ENCODE results near the gene GRWD1.

- TF ChIP-seq CTCF (IDR thresholded peaks at IDR 0.05), result no peak
- TF ChIP-seq POLR2A (IDR thresholded peaks at IDR 0.05), result no peak
Observed at GRCh38 chr19:48458016-48458415, 12.2 kb downstream of the GRWD1 start.

Measured in vagina (tissue), 2 donors.